Uterus (tissue), 2 donors: ENCODE data around the gene MANF.
A peak's percentile ranks its signal among the peaks of the same experiment; 100 is the strongest.

Experiments used
- POLR2A ChIP-seq, 2 donors: fragments of 450-650 bp; IDR thresholded peaks; one replicate each; pipeline ENCODE4 v1.6.1; 2016; ENCODE audit warnings: antibody characterized with exemption in 2 of 2, mild to moderate bottlenecking in 1 of 2, moderate library complexity in 1 of 2
- TF ChIP-seq, protein P1 (sequence below), 4 experiments: fragments of 200-600 bp in 2 of 4; fragments of 450-650 bp in 2 of 4; sonication (generic) in 2 of 4; IDR thresholded peaks; one replicate each; pipeline ENCODE4 v1.5.1; 2016 to 2019; ENCODE audit warnings: antibody characterized with exemption in 4 of 4, mild to moderate bottlenecking in 2 of 4, moderate library complexity in 1 of 4

GRCh38 chr3:51384726-51385473 is at the start of gene MANF:
- TF ChIP-seq, protein P1, sequence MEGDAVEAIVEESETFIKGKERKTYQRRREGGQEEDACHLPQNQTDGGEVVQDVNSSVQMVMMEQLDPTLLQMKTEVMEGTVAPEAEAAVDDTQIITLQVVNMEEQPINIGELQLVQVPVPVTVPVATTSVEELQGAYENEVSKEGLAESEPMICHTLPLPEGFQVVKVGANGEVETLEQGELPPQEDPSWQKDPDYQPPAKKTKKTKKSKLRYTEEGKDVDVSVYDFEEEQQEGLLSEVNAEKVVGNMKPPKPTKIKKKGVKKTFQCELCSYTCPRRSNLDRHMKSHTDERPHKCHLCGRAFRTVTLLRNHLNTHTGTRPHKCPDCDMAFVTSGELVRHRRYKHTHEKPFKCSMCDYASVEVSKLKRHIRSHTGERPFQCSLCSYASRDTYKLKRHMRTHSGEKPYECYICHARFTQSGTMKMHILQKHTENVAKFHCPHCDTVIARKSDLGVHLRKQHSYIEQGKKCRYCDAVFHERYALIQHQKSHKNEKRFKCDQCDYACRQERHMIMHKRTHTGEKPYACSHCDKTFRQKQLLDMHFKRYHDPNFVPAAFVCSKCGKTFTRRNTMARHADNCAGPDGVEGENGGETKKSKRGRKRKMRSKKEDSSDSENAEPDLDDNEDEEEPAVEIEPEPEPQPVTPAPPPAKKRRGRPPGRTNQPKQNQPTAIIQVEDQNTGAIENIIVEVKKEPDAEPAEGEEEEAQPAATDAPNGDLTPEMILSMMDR (IDR thresholded peaks at IDR 0.05), result peak in 2 of 4 experiments; percentile 42 to 44
- TF ChIP-seq POLR2A (IDR thresholded peaks at IDR 0.05), result peak; percentile 50 to 87
